GM06990 (cell line): ENCODE data around the gene RBM10.

Source experiments
- DNase-seq: peaks from one replicate; pipeline ENCODE4 v3.0.0-alpha.2; 2011; ENCODE audit not compliant: insufficient read length; ENCODE audit errors: extremely low read depth
- H3K27me3 ChIP-seq: replicated peaks from 2 replicates; pipeline ENCODE4 v1.6.0; 2011; ENCODE audit warnings: low read length; ENCODE audit not compliant: control insufficient read depth, insufficient read depth
- H3K36me3 ChIP-seq: 2 replicates; pipeline ENCODE4 v1.5.1; 2011; ENCODE audit warnings: low read length; ENCODE audit not compliant: control insufficient read depth, insufficient read depth
- H3K4me3 ChIP-seq: replicated peaks from 2 replicates; pipeline ENCODE4 v1.5.1; 2011; ENCODE audit warnings: low read depth, mild to moderate bottlenecking, control low read depth, low read length
- CTCF ChIP-seq: IDR thresholded peaks from 2 replicates; pipeline ENCODE4 v1.5.1; 2011; ENCODE audit warnings: low read length, control low read depth, mild to moderate bottlenecking, inconsistent platforms; ENCODE audit not compliant: insufficient read depth, poor library complexity, severe bottlenecking

Gene RBM10

GRCh38 chrX:47199286-47199685 is 54.3 kb downstream of the RBM10 start:
- Histone ChIP-seq H3K27me3 (no peaks in the 10 kb centered on the region), H3K36me3 (peaks cover 47% of the 10 kb centered on the region)
- DNase-seq = no peak

GRCh38 chrX:47200385-47201150 is 55.5 kb downstream of the RBM10 start:
- peaks cover 51% of the 10 kb centered on the region for H3K36me3 ChIP-seq
- H3K27me3 ChIP-seq = no peaks in the 10 kb centered on the region
- no peak for TF ChIP-seq CTCF
- H3K4me3 ChIP-seq = no peak overlapping the region
- DNase-seq = no peak

More at GRCh38 chrX:47199286-47199685, 54.3 kb downstream of the RBM10 start:
- H3K4me3 ChIP-seq = no peak overlapping the region
- TF ChIP-seq CTCF = no peak

GRCh38 chrX:47201345-47201944 is 56.4 kb downstream of the RBM10 start:
- Histone ChIP-seq H3K27me3 (no peaks in the 10 kb centered on the region), H3K4me3 (no peak overlapping the region), H3K36me3 (peaks cover 59% of the 10 kb centered on the region)
- TF ChIP-seq CTCF = no peak
- DNase-seq = no peak

- Histone ChIP-seq H3K4me3 (no peak overlapping the region), H3K36me3 (peaks cover 58% of the 10 kb centered on the region), H3K27me3 (no peaks in the 10 kb centered on the region)
- no peak for DNase-seq
- no peak for TF ChIP-seq CTCF
These were observed 57.3 kb downstream of the RBM10 start for GRCh38 chrX:47202316-47202715.

- Histone ChIP-seq H3K4me3 (no peak overlapping the region), H3K27me3 (no peaks in the 10 kb centered on the region), H3K36me3 (peaks cover 63% of the 10 kb centered on the region)
- no peak for DNase-seq
- no peak for TF ChIP-seq CTCF
These were observed 57.9 kb downstream of the RBM10 start for GRCh38 chrX:47202877-47203276.
